ENCODE results near the gene PTGER2. TPM values are rescaled to one million over a fixed set of nuclear protein-coding genes. Genes with fewer than 3 reads are reported as not detected.

PTGER2 gene
- total RNA-seq, 2 donors from 2014 or later = 2.3 TPM; not detected in 1

GRCh38 chr14:52325126-52325525 lies 11.0 kb downstream of the PTGER2 start:
- TF ChIP-seq CTCF (IDR thresholded peaks at IDR 0.05) (no peak), POLR2A (IDR thresholded peaks at IDR 0.05) (no peak)
- no peaks in the 10 kb centered on the region for H3K36me3 ChIP-seq (replicated peaks in 1 of 2; ENCODE audit: insufficient read depth in 1 of 2, low read depth in 2 of 2)
- no peaks in the 10 kb centered on the region for H3K27me3 ChIP-seq
- no peak overlapping the region for H3K27ac ChIP-seq
- DNase-seq (peak in 1 of 4 donors; percentile 23), ATAC-seq (no peak)
- H3K9me3 ChIP-seq = no peaks in the 10 kb centered on the region
- 53 to 70% methylated on average over 3 of the region's 3 CpGs for WGBS, 2 donors
- intact Hi-C loops (cut with DNase I) = no loop called here
- H3K4me3 ChIP-seq = no peak overlapping the region
- no peaks in the 10 kb centered on the region for H3K4me1 ChIP-seq

DNA sequence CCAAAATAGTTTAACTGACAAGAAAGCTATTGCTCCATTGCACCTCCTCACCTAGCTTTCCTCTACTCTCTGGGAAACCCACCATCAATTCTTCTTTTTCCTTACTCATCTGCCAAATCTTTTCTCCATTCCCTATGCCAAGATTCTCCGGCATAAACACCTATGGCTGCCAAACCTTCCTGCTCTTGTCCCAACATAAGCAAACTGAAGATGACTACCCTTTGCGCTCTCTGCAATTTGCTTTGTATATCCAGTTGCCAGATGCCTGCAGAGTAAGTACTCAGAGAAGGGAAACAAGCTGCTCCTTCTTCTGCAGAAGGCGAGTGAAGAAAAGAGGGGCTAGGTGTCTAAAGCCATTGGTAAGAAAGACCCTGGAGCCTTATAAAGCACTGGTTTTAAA lies 11.5 kb downstream of the PTGER2 start:
- TF ChIP-seq CTCF (IDR thresholded peaks at IDR 0.05) (no peak), POLR2A (IDR thresholded peaks at IDR 0.05) (no peak)
- H3K27me3 ChIP-seq = no peaks in the 10 kb centered on the region
- 78 to 80% methylated on average over 3 of the region's 3 CpGs for WGBS, 2 donors
- no peaks in the 10 kb centered on the region for H3K9me3 ChIP-seq
- no peaks in the 10 kb centered on the region for H3K4me1 ChIP-seq
- ATAC-seq = no peak
- H3K36me3 ChIP-seq (replicated peaks in 1 of 2; ENCODE audit: insufficient read depth in 1 of 2, low read depth in 2 of 2) = no peaks in the 10 kb centered on the region
- no peak for DNase-seq
- no peak overlapping the region for H3K27ac ChIP-seq
- intact Hi-C loops (cut with DNase I) = no loop called here
- no peak overlapping the region for H3K4me3 ChIP-seq

DNA sequence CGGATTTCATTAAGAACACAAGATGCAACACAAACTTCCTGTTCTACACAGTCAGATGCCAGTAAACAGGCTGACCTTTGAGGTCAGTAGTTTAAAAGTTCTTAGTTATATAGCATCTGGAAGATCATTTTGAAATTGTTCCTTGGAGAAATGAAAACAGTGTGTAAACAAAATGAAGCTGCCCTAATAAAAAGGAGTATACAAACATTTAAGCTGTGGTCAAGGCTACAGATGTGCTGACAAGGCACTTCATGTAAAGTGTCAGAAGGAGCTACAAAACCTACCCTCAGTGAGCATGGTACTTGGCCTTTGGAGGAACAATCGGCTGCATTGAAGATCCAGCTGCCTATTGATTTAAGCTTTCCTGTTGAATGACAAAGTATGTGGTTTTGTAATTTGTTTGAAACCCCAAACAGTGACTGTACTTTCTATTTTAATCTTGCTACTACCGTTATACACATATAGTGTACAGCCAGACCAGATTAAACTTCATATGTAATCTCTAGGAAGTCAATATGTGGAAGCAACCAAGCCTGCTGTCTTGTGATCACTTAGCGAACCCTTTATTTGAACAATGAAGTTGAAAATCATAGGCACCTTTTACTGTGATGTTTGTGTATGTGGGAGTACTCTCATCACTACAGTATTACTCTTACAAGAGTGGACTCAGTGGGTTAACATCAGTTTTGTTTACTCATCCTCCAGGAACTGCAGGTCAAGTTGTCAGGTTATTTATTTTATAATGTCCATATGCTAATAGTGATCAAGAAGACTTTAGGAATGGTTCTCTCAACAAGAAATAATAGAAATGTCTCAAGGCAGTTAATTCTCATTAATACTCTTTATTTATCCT lies 13.5 kb downstream of the PTGER2 start:
- 46 to 53% methylated on average over 4 of the region's 4 CpGs for WGBS, 2 donors
- Histone ChIP-seq H3K27me3 (no peaks in the 10 kb centered on the region), H3K4me1 (no peaks in the 10 kb centered on the region), H3K27ac (no peak overlapping the region), H3K4me3 (no peak overlapping the region), H3K9me3 (no peaks in the 10 kb centered on the region), H3K36me3 (replicated peaks in 1 of 2; ENCODE audit: insufficient read depth in 1 of 2, low read depth in 2 of 2) (no peaks in the 10 kb centered on the region)
- intact Hi-C loops (cut with DNase I) = no loop called here
- no peak for DNase-seq
- no peak for TF ChIP-seq CTCF (IDR thresholded peaks at IDR 0.05)
- TF ChIP-seq POLR2A (IDR thresholded peaks at IDR 0.05) = no peak
- no peak for ATAC-seq

DNA sequence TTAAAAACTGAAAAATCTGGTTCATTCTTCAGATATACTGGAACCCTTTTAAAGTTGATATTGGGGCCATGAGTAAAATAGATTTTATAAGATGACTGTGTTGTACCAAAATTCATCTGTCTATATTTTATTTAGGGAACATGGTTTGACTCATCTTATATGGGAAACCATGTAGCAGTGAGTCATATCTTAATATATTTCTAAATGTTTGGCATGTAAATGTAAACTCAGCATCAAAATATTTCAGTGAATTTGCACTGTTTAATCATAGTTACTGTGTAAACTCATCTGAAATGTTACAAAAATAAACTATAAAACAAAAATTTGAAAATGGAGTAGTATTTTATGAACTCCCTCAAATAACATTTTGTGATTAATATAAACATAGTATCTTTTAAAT lies 14.2 kb downstream of the PTGER2 start:
- DNase-seq (no peak), ATAC-seq (no peak)
- no peaks in the 10 kb centered on the region for H3K4me1 ChIP-seq
- H3K9me3 ChIP-seq = no peaks in the 10 kb centered on the region
- TF ChIP-seq POLR2A (IDR thresholded peaks at IDR 0.05) (no peak), CTCF (IDR thresholded peaks at IDR 0.05) (no peak)
- no peak overlapping the region for H3K27ac ChIP-seq
- intact Hi-C loops (cut with DNase I) = no loop called here
- H3K4me3 ChIP-seq = no peak overlapping the region
- H3K36me3 ChIP-seq (replicated peaks in 1 of 2; ENCODE audit: insufficient read depth in 1 of 2, low read depth in 2 of 2) = no peaks in the 10 kb centered on the region
- H3K27me3 ChIP-seq = no peaks in the 10 kb centered on the region
